H9 (cell line): ENCODE data around the gene ATP6V0E1. TPM values are rescaled to one million over a fixed set of nuclear protein-coding genes. Genes with fewer than 3 reads are reported as not detected.
"Not testable (repeated sequence)": the region's sequence is repeated elsewhere in the genome, so short reads cannot be mapped to it uniquely, and the experiment has no call there.

Source experiments
- DNase-seq: peaks from one replicate; pipeline ENCODE4 v3.0.0-alpha.2; 2017
- H2AFZ ChIP-seq: one replicate; pipeline ENCODE4 v1.6.1; 2013; ENCODE audit warnings: mild to moderate bottlenecking, low read length, control low read depth, moderate library complexity
- H2AK5ac ChIP-seq: 2 replicates; pipeline ENCODE4 v1.6.1; 2013; ENCODE audit warnings: low read length, control low read depth, mixed read lengths; ENCODE audit not compliant: insufficient read length
- H2BK120ac ChIP-seq: one replicate; pipeline ENCODE4 v1.6.1; 2013; ENCODE audit warnings: low read depth, mild to moderate bottlenecking, low read length, control low read depth, inconsistent platforms; ENCODE audit not compliant: poor library complexity, severe bottlenecking
- H2BK12ac ChIP-seq: 2 replicates; pipeline ENCODE4 v1.6.1; 2013; ENCODE audit warnings: low read length, control low read depth, mixed read lengths, low read depth; ENCODE audit not compliant: insufficient read length
- H2BK15ac ChIP-seq: 2 replicates; pipeline ENCODE4 v1.6.1; 2013; ENCODE audit warnings: low read depth, low read length, control low read depth
- H2BK20ac ChIP-seq: one replicate; pipeline ENCODE4 v1.6.1; 2013; ENCODE audit warnings: low read depth, mild to moderate bottlenecking, low read length, control low read depth, inconsistent platforms; ENCODE audit not compliant: poor library complexity, severe bottlenecking
- H2BK5ac ChIP-seq: 2 replicates; pipeline ENCODE4 v1.6.1; 2013; ENCODE audit warnings: low read length, control low read depth, mixed read lengths; ENCODE audit not compliant: insufficient read length
- H3K14ac ChIP-seq: 2 replicates; pipeline ENCODE4 v1.6.1; 2013; ENCODE audit warnings: low read length, control low read depth; ENCODE audit not compliant: insufficient read depth
- H3K18ac ChIP-seq: 2 replicates; pipeline ENCODE4 v1.6.1; 2013; ENCODE audit warnings: low read depth, mild to moderate bottlenecking, mixed read lengths, low read length, control low read depth; ENCODE audit not compliant: insufficient read length
- H3K23ac ChIP-seq: 2 replicates; pipeline ENCODE4 v1.6.1; 2013; ENCODE audit warnings: low read length, control low read depth, mixed read lengths, low read depth; ENCODE audit not compliant: insufficient read length
- H3K23me2 ChIP-seq: 2 replicates; pipeline ENCODE4 v1.6.1; 2013; ENCODE audit warnings: low read depth, mild to moderate bottlenecking, mixed read lengths, low read length, control low read depth; ENCODE audit not compliant: insufficient read length, poor library complexity, severe bottlenecking
- H3K27ac ChIP-seq: 2 replicates; pipeline ENCODE4 v1.5.1; 2013; ENCODE audit warnings: low read length, control low read depth, mixed read lengths, low read depth; ENCODE audit not compliant: insufficient read length
- H3K27me3 ChIP-seq: 2 replicates; pipeline ENCODE4 v1.6.1; 2013; ENCODE audit warnings: low read length, control low read depth, inconsistent platforms; ENCODE audit not compliant: insufficient read depth
- H3K4ac ChIP-seq: 2 replicates; pipeline ENCODE4 v1.6.1; 2013; ENCODE audit warnings: low read depth, mild to moderate bottlenecking, control low read depth, inconsistent platforms, low read length, moderate library complexity
- H3K4me1 ChIP-seq: 2 replicates; pipeline ENCODE4 v1.6.1; 2013; ENCODE audit warnings: low read length, control low read depth, inconsistent platforms; ENCODE audit not compliant: insufficient read depth
- H3K4me2 ChIP-seq: 2 replicates; pipeline ENCODE4 v1.6.1; 2013; ENCODE audit warnings: low read length, control low read depth, mixed read lengths; ENCODE audit not compliant: insufficient read length, insufficient read depth
- H3K56ac ChIP-seq: 2 replicates; pipeline ENCODE4 v1.6.1; 2013; ENCODE audit warnings: low read depth, mild to moderate bottlenecking, mixed read lengths, low read length, control low read depth; ENCODE audit not compliant: insufficient read length
- H3K79me1 ChIP-seq: 2 replicates; pipeline ENCODE4 v1.6.1; 2013; ENCODE audit warnings: low read depth, mild to moderate bottlenecking, moderate library complexity, low read length, control low read depth, inconsistent platforms; ENCODE audit not compliant: insufficient read depth, poor library complexity, severe bottlenecking
- H3K79me2 ChIP-seq: 2 replicates; pipeline ENCODE4 v1.6.1; 2013; ENCODE audit warnings: low read length, control low read depth, inconsistent platforms; ENCODE audit not compliant: insufficient read depth
- H3K9ac ChIP-seq: 2 replicates; pipeline ENCODE4 v1.6.1; 2013; ENCODE audit warnings: low read length, control low read depth, mixed read lengths; ENCODE audit not compliant: insufficient read length; ENCODE audit errors: extremely low read depth
- H3K9me3 ChIP-seq: one replicate; pipeline ENCODE4 v1.6.1; 2013; ENCODE audit warnings: low read depth, low read length, inconsistent platforms; ENCODE audit not compliant: control insufficient read depth
- H3T11ph ChIP-seq: one replicate; pipeline ENCODE4 v1.6.1; 2013; ENCODE audit warnings: mild to moderate bottlenecking, low read length, control low read depth, inconsistent platforms
- H4K20me1 ChIP-seq: one replicate; pipeline ENCODE4 v1.6.1; 2013; ENCODE audit not compliant: control insufficient read depth, insufficient read length, insufficient read depth
- H4K5ac ChIP-seq: 2 replicates; pipeline ENCODE4 v1.6.1; 2013; ENCODE audit warnings: low read depth, mild to moderate bottlenecking, mixed read lengths, low read length, control low read depth; ENCODE audit not compliant: insufficient read length
- H4K8ac ChIP-seq: replicated peaks from 2 replicates; pipeline ENCODE4 v1.6.1; 2013; ENCODE audit warnings: low read length, control low read depth, mixed read lengths, low read depth; ENCODE audit not compliant: insufficient read length
- H4K91ac ChIP-seq: 2 replicates; pipeline ENCODE4 v1.6.1; 2013; ENCODE audit warnings: low read depth, mild to moderate bottlenecking, moderate library complexity, mixed read lengths, low read length, control low read depth; ENCODE audit not compliant: insufficient read length
- H3K27ac Mint-ChIP-seq, 3 experiments: 2 replicates in 2 of 3; 3 replicates in 1 of 3; pipeline ENCODE4 v1.8.0; 2020 to 2021; ENCODE audit warnings: mixed read lengths in 3 of 3, mild to moderate bottlenecking in 1 of 3, moderate library complexity in 1 of 3
- H3K27me3 Mint-ChIP-seq: 2 replicates; pipeline ENCODE4 v1.8.0; 2021; ENCODE audit warnings: low read depth, mild to moderate bottlenecking, moderate library complexity, mixed read lengths
- H3K36me3 Mint-ChIP-seq, 3 experiments: 2 replicates in 2 of 3; 3 replicates in 1 of 3; pipeline ENCODE4 v1.8.0; 2020 to 2021; ENCODE audit warnings: low read depth in 3 of 3, mixed read lengths in 3 of 3; ENCODE audit not compliant: insufficient read depth in 1 of 3
- H3K4me1 Mint-ChIP-seq, 2 experiments: 2 replicates each; pipeline ENCODE4 v1.8.0; 2020; ENCODE audit warnings: mixed read lengths in 2 of 2
- H3K4me3 Mint-ChIP-seq, 2 experiments: 2 replicates in 1 of 2; 3 replicates in 1 of 2; pipeline ENCODE4 v1.8.0; 2020 to 2021; ENCODE audit warnings: mild to moderate bottlenecking in 2 of 2, mixed read lengths in 2 of 2, moderate library complexity in 1 of 2
- H3K9me3 Mint-ChIP-seq, 2 experiments: 2 replicates in 1 of 2; 3 replicates in 1 of 2; pipeline ENCODE4 v1.8.0; 2020; ENCODE audit warnings: mild to moderate bottlenecking in 2 of 2, mixed read lengths in 2 of 2, moderate library complexity in 1 of 2
- CTCF ChIP-seq: fragments of 200-600 bp; sonication (generic); conservative IDR thresholded peaks from 3 replicates; pipeline ENCODE4 v1.8.0; 2021; ENCODE audit warnings: antibody characterized with exemption, mild to moderate bottlenecking
- WGBS: extraction: QIAGEN DNeasy Blood & Tissue Kit; methylation state at CpG from one replicate; pipeline ENCODE4 v1.1.7; 2013; ENCODE audit warnings: missing lambda C conversion rate, low lambda C conversion rate, mixed read lengths; ENCODE audit not compliant: insufficient read length; ENCODE audit errors: extremely low coverage; 5-methylcytosine and 5-hydroxymethylcytosine counted together
- total RNA-seq: library from RNA; stranded (reverse); gene quantifications from 2 replicates; pipeline ENCODE4 v1.2.1, GENCODE V29; 2021

Gene ATP6V0E1
- total RNA-seq, 1 experiment from 2014 or later, result 101 TPM

DNA sequence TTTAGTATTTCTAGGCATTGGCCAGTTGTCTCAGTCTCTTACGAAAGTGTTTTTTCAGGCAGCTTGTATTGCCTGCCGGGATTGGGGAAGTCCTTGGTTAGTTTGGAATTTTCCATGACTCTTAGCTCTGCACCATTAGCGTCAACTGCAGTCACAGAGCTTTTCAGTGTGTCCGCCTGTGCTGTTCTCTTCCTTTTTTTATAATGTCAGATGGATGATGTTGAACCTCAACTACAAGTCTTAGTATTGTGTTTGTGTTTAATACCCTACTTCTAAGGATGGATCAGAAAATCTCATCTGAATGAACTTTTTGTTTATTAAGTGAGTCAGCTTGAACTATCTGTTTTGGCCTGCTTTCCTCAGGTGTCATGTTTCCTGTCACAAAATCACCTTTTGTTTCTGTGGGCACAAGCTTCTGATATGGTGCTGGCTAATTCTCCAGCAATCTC, 33.1 kb downstream of the ATP6V0E1 start:
- no peak overlapping the region for H2BK5ac ChIP-seq
- H2BK12ac ChIP-seq, result no peak overlapping the region
- H2AFZ ChIP-seq, result no peak overlapping the region
- no peak overlapping the region for H3K56ac ChIP-seq
- H3K27me3 Mint-ChIP-seq, result no peaks in the 10 kb centered on the region
- no peaks in the 10 kb centered on the region for H3K9me3 ChIP-seq
- H3K27ac ChIP-seq, result no peak overlapping the region
- no peak overlapping the region for H3K23ac ChIP-seq
- no peak overlapping the region for H2BK15ac ChIP-seq
- no peak overlapping the region for H4K5ac ChIP-seq
- peaks cover 7% of the 10 kb centered on the region; the same call in 1 of the 2 replicates for H3K79me2 ChIP-seq
- no peak overlapping the region for H3K4me3 Mint-ChIP-seq
- H3K4me1 Mint-ChIP-seq, result peaks cover 18 to 20% of the 10 kb centered on the region in 2 experiments
- no peak for DNase-seq
- no peak overlapping the region for H4K91ac ChIP-seq
- no peaks in the 10 kb centered on the region for H4K20me1 ChIP-seq
- peaks cover 5% of the 10 kb centered on the region; the same call in 1 of the 2 replicates for H3K4me1 ChIP-seq
- H2AK5ac ChIP-seq, result no peak overlapping the region
- no peak overlapping the region for H3K4ac ChIP-seq
- H4K8ac ChIP-seq, result no peak overlapping the region
- peaks cover 11 to 20% (median 19%) of the 10 kb centered on the region in 3 experiments; a peak in 5 of 7 replicates for H3K36me3 Mint-ChIP-seq
- no peaks in the 10 kb centered on the region for H3K9me3 Mint-ChIP-seq
- H3K18ac ChIP-seq, result no peak overlapping the region
- no peak overlapping the region for H3K9ac ChIP-seq
- no peaks in the 10 kb centered on the region for H3K23me2 ChIP-seq
- peak overlapping the region; percentile 24 to 60 (median 44); a peak in 5 of 7 replicates for H3K27ac Mint-ChIP-seq
- no CpG with 5 or more reads among the region's 4 CpGs for WGBS
- no peak overlapping the region for H2BK20ac ChIP-seq
- no peak overlapping the region for H2BK120ac ChIP-seq
- H3K14ac ChIP-seq, result no peak overlapping the region
- no peak for TF ChIP-seq CTCF
- H3K27me3 ChIP-seq, result no peaks in the 10 kb centered on the region
- no peaks in the 10 kb centered on the region for H3K79me1 ChIP-seq
- no peak overlapping the region for H3T11ph ChIP-seq
- no peak overlapping the region for H3K4me2 ChIP-seq

- not testable (repeated sequence) for H3K4ac ChIP-seq, H2AFZ ChIP-seq, H3K79me2 ChIP-seq, H2BK120ac ChIP-seq, H3K14ac ChIP-seq, H4K20me1 ChIP-seq, H3K27ac ChIP-seq, H2BK5ac ChIP-seq, H3K4me3 Mint-ChIP-seq, H3T11ph ChIP-seq, H4K5ac ChIP-seq, H3K23me2 ChIP-seq, H3K79me1 ChIP-seq, H3K9ac ChIP-seq, H2BK12ac ChIP-seq, H3K9me3 ChIP-seq, H2BK20ac ChIP-seq, DNase-seq, H3K9me3 Mint-ChIP-seq, H2BK15ac ChIP-seq, H3K4me1 ChIP-seq, H3K4me2 ChIP-seq, H3K27me3 ChIP-seq, H4K91ac ChIP-seq, H3K23ac ChIP-seq, H3K27me3 Mint-ChIP-seq, H2AK5ac ChIP-seq, H3K56ac ChIP-seq, H3K18ac ChIP-seq, H4K8ac ChIP-seq
- Mint-ChIP-seq H3K36me3 (peaks cover 13 to 24% (median 19%) of the 10 kb centered on the region in 3 experiments; a peak in 6 of 7 replicates), H3K4me1 (peaks cover 18 to 20% of the 10 kb centered on the region in 2 experiments), H3K27ac (peak overlapping the region in 1 of 3 experiments; percentile 57; a peak in 2 of 7 replicates)
- no CpG with 5 or more reads among the region's 15 CpGs for WGBS
Observed at GRCh38 chr5:173017087-173017486, 33.5 kb downstream of the ATP6V0E1 start.
